GM21528 (cell line): ENCODE data around the gene MTUS2.
"Not testable (repeated sequence)": the region's sequence is repeated elsewhere in the genome, so short reads cannot be mapped to it uniquely, and the experiment has no call there.

Experiments used
- ATAC-seq: cut with Tn5 transposase; IDR thresholded peaks from one replicate; pipeline ENCODE4 v1.9.1; 2021; ENCODE audit warnings: mild to moderate bottlenecking, moderate library complexity; ENCODE audit not compliant: unreplicated experiment, low FRiP score

Gene MTUS2

GRCh38 chr13:28954810-28955209, 134.7 kb downstream of the MTUS2 start:
- no peak for ATAC-seq

- no peak for ATAC-seq
These were observed 135.3 kb downstream of the MTUS2 start for GRCh38 chr13:28955264-28955966.

- ATAC-seq: no peak
These were observed 137.9 kb downstream of the MTUS2 start for GRCh38 chr13:28958018-28958417.

- no peak for ATAC-seq
These were observed 138.3 kb downstream of the MTUS2 start for GRCh38 chr13:28958441-28958840.

- no peak for ATAC-seq
These were observed 143.9 kb downstream of the MTUS2 start for GRCh38 chr13:28964052-28964451.

- no peak for ATAC-seq
These were observed 144.7 kb downstream of the MTUS2 start for GRCh38 chr13:28964803-28965202.

GRCh38 chr13:28967029-28967915, 147.1 kb downstream of the MTUS2 start:
- no peak for ATAC-seq

GRCh38 chr13:28976195-28976594, 156.1 kb downstream of the MTUS2 start:
- ATAC-seq: no peak

GRCh38 chr13:28976636-28977035, 156.5 kb downstream of the MTUS2 start:
- no peak for ATAC-seq

- no peak for ATAC-seq
These were observed 158.4 kb downstream of the MTUS2 start for GRCh38 chr13:28978574-28978973.

- no peak for ATAC-seq
These were observed 161.4 kb downstream of the MTUS2 start for GRCh38 chr13:28981530-28981929.

- no peak for ATAC-seq
These were observed 163.5 kb downstream of the MTUS2 start for GRCh38 chr13:28983641-28984040.

- no peak for ATAC-seq
These were observed 164.2 kb downstream of the MTUS2 start for GRCh38 chr13:28984326-28984725.

GRCh38 chr13:28984825-28985224, 164.7 kb downstream of the MTUS2 start:
- ATAC-seq: no peak

- ATAC-seq: not testable (repeated sequence)
These were observed 170.2 kb downstream of the MTUS2 start for GRCh38 chr13:28990378-28990777.

GRCh38 chr13:28991764-28992163, 171.6 kb downstream of the MTUS2 start:
- no peak for ATAC-seq

GRCh38 chr13:29000826-29001225, 180.7 kb downstream of the MTUS2 start:
- ATAC-seq: no peak

- no peak for ATAC-seq
These were observed 185.1 kb downstream of the MTUS2 start for GRCh38 chr13:29005035-29005762.

GRCh38 chr13:29005763-29006120, 185.6 kb downstream of the MTUS2 start:
- ATAC-seq: no peak

GRCh38 chr13:29006359-29006850, 186.3 kb downstream of the MTUS2 start:
- ATAC-seq: no peak

- no peak for ATAC-seq
These were observed 188.2 kb downstream of the MTUS2 start for GRCh38 chr13:29008296-29008695.
